ENCODE measurements around the gene DVL2.
A peak's percentile ranks its signal among the peaks of the same experiment; 100 is the strongest.

DVL2 gene

DNA sequence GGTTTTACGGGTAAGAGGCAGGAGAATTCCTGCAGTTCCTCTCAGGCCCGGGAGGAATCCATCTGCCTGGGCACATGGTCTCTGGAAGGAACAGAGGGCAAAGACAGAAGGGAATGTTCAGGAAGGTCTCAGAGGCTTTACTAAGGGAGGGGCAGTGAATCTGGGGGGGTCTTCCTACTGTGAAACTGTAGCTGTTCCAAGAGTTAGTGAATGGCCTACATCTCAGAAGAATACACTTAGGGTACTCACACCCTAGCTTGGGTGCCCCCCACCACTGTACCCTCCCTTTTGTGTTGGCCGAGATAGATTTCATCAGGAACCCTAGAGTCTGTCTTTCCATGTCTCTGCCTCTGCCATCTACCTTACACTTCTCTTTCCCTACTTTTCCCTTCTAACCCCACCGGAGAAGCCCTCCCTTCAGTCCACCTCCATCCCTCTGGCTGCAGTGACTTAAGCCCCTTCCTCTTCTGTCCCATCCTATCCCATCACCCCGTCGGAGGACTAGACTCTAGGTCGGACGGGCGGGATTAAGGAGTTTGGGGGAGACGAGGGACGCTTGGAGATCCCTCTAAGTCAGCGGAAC, 15.0 kb downstream of the DVL2 start:
- no peak for DNase-seq (ENCODE audit: low spot score)

DNA sequence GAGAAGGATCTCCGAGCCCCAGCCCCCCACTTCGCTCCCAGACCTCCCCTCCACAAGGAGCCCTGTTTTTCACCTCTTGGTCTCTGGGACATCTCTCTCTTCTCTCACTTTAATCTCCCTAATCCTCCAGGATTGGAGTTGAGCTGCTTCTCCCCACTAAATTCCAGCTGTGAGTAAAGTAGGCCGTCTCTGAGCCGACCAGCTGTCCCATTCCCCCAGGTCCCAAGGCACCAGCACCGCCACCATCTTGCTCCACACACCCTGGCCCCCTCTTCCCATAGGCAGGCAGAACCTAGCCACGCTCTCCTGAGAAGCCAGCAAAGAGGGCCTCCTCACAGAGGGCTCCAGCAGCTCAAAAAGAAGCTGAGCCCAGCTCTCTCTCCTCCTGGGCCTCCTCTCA, 15.6 kb downstream of the DVL2 start:
- no peak for DNase-seq (ENCODE audit: low spot score)

GRCh38 chr17:7218166-7218565, 16.2 kb downstream of the DVL2 start:
- DNase-seq (ENCODE audit: low spot score): no peak

- DNase-seq (ENCODE audit: low spot score): no peak
These were observed 17.0 kb downstream of the DVL2 start for GRCh38 chr17:7217113-7217987.

GRCh38 chr17:7216242-7217112, 17.8 kb downstream of the DVL2 start:
- no peak for DNase-seq (ENCODE audit: low spot score)

DNA sequence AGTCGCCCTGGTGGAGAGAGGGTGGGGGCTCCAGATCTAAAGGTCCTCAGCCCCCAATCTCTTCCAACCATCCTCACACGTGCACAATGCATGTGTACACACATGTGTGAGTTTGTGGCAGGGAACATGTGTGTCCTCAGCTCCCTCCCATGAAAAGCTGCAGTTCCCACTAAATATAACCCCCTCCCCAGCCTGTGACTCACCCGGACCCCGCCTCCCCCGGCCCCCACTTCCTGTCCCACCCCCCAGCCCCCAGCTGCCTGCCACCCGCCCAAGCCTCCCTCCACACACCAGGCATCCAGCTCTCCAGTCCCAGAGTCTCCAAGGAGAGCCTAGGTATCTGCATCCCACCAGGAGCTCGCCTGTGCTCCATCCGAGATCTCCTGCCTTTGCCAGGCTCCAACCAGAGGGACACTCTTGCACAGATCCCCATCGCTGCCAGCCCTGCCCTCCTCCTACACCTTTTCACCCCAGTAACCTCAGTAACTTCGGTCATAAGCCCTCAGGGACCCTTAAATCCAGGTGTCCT, 18.6 kb downstream of the DVL2 start:
- no peak for DNase-seq (ENCODE audit: low spot score)

- no peak for DNase-seq (ENCODE audit: low spot score)
These were observed 19.1 kb downstream of the DVL2 start for GRCh38 chr17:7215136-7215638.

GRCh38 chr17:7214300-7215135, 19.8 kb downstream of the DVL2 start:
- peak; percentile 99 for DNase-seq (ENCODE audit: low spot score)

DNA sequence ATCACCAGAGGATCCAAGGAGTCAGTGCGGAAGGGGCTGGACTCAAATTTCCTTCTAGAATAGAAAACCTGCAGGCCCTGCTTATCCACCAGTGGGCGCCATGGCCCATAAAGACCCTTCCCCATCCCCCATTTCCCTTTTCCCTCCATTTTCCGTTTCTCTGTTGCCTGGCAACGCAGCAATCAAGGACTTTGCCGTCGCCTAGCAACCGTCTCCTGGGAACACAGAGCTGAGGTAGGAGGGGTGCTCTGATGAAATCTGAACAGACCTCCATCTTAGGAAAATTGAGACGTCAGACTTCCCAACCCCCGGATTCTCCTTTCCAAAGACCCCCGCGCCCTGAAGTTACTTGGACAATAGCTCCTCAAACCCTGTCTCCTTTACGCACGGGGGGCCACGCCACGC, 20.4 kb downstream of the DVL2 start:
- peak; percentile 61 for DNase-seq (ENCODE audit: low spot score)

GRCh38 chr17:7211491-7212273, 22.6 kb downstream of the DVL2 start:
- no peak for DNase-seq (ENCODE audit: low spot score)

DNA sequence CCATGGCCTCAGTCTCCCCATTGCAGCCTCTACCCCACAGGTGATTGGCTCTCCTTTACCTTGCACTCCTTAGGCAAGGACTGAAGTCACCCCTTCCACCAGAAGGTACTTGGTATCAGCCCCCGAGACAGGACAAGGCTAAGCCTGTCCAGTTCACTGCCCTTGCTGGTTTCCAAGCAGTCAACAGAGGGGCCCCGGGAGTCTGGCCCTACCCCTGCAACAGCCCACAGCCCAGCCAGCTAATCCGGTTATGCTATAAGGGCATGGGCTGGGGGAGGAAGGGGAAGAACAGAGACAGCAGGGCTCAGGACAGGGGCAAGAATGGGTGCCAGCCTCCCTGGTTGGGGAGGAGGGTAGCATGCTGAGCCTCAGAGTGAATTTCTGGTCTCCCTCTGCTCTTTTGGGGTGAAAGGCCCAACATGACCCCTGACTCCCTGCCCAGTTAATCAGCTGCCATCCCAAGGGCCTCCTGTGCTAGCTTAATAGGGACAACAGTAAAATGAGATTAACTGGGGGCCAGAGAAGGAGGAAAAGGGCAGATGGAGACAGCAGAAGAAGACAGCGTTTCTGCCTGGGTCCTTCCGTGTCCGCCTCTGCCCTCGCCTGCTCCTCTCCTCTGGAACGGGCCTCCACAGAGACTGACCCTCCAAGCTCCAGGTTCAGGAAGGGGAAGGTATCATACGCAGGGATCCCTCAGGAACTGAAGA, 25.4 kb downstream of the DVL2 start:
- DNase-seq (ENCODE audit: low spot score): no peak

DNA sequence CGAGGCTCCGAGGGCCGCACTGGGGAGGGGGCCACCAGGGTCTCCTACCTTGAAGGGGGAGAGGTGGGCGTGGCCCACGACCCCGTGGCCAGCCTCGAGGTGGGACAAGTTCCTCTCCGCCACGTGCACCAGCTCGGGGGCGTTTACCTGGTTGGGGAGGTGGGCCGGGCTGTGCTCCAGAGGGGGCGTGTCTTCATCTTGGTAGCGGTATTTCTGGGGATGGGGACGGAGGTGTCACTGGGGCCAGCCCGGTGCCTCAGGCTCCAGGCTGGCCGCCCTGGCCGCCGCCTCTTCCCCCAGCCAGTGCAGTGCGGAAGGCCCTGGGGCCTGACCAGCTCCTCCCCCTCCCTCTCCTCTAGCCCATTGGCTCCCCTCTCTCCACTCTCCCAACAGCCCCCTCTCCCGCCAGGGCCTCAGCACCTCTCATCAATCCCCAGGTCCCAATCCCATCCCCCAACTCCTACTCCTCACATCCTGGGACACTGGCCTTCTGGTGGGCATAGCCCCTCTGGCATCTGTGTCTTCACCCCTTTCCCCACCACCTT, 26.2 kb downstream of the DVL2 start:
- DNase-seq (ENCODE audit: low spot score): no peak

DNA sequence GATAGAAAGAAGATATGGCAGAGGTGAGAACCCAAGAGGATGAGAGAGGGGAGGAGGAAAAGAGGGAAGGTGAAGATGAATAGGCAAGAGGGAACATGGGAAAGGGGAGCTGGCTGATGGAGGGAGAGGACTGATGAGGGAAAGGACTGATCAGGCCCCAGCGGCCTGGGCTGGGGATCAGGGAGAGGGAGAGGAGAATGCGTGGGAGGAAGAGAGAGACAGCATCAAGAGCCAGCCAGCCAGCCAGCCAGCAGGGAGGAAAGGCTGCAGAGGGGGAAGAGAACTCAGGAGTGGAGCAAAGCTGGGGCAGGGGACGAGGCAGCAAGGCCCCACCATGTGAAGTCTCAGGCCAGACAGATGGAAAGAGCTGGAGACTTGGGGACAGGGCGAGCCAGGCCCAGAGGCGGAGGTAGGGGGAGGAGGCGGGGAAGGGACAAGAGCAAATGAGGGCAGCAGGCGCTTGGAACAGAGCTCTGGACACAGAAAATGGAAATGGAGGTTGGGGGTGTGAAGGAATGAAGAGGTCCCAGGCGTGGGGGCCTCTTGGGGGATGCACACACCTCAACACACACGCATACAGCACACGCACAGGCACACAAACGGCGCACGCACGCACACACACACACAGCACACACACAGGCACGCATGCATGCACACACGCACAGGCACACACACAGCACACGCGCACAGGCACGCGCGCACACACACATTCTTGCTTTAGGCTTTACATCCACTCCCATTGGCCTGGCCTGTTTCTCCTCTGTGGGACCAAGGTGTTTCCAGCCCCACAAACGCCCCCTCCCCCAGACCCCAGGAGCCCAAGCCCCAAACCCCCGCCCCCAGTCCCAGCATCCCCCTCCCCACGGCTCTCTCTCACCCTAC, 27.0 kb downstream of the DVL2 start:
- DNase-seq (ENCODE audit: low spot score): no peak

DNA sequence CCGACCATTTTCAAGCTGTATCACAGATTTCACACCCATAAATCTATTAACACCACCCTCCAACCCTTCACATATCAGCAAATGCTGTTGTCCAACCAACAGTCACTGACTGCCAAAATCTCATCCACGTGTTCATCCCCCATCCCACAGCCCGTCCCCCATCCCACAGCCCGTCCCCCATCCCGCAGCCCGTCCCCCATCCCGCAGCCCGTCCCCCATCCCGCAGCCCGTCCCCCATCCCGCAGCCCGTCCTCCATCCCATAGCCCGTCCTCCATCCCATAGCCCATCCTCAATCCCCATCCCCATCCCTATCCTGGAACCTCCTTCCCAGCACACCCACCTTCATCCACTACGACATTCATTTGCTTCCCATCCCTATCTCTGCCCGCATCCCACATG, 28.8 kb downstream of the DVL2 start:
- DNase-seq (ENCODE audit: low spot score): no peak

- DNase-seq (ENCODE audit: low spot score): peak; percentile 94
These were observed 29.4 kb downstream of the DVL2 start for GRCh38 chr17:7204828-7205461.

DNA sequence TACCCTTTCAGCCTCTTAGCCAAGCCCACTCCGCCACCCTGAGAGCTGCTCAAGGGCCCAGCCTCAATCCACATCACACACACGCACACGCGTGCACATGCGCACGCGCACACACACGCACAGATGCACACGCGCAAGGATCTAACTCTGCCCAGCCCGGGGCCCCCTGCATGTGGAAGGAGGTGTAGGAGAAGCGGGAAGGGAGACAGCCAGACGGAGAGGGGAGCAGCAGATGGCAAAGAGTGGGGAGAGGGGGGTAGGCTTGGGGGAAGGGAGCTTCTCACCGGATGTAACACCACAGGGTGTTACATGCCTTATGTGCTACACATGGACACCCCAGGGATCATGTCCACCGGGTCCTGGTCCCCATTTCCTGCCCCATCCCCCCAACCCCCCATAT, 30.0 kb downstream of the DVL2 start:
- DNase-seq (ENCODE audit: low spot score): no peak

DNA sequence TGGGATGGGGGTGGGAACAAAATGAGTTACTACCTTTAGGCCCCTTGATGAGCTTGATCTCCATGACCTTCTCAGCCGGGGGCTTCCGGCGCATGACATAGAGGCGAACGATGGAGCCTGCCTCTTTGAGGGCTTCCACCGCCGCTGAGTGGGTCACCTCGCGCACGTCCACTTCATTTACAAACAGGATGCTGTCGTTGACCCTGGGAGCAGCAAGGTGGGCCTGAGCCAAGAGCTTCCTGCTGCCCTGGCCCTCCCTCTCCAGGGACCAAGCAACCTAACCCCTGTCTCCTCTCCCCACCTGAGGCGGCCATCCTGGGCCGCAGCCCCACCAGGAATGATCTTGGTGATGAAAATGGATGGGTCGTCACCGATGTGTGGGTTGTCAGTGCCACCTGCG, 30.9 kb downstream of the DVL2 start:
- DNase-seq (ENCODE audit: low spot score): no peak

Measured in CD4-positive, alpha-beta T cell treated with Interleukin-6 at 100 ng/mL for 8 hours (primary cell).